Liver (tissue), 3 donors: ENCODE measurements around the gene MAD2L2.

ENCODE experiments used
- CTCF ChIP-seq: fragments of 150-350 bp; IDR thresholded peaks from 2 replicates; pipeline ENCODE4 v1.5.1; 2017; ENCODE audit warnings: improper control_type of control experiment, low read depth, low read length; ENCODE audit not compliant: missing input control
- EGR1 ChIP-seq, 2 donors: IDR thresholded peaks; 2 replicates each; pipeline ENCODE4 v1.6.1; 2016 to 2018; ENCODE audit warnings: antibody characterized with exemption in 2 of 2, low read depth in 2 of 2
- FOXA1 ChIP-seq: IDR thresholded peaks from 2 replicates; pipeline ENCODE4 v1.6.1; 2016; ENCODE audit warnings: antibody characterized with exemption
- GABPA ChIP-seq, 2 donors: IDR thresholded peaks in 1 of 2; conservative IDR thresholded peaks in 1 of 2; 2 replicates each; pipeline ENCODE4 v1.6.1; 2016; ENCODE audit warnings: antibody characterized with exemption in 2 of 2, mild to moderate bottlenecking in 1 of 2, moderate library complexity in 1 of 2
- JUND ChIP-seq, 2 donors: IDR thresholded peaks; 2 replicates each; pipeline ENCODE4 v1.6.1; 2016; ENCODE audit warnings: antibody characterized with exemption in 2 of 2
- MAX ChIP-seq: IDR thresholded peaks from 2 replicates; pipeline ENCODE4 v1.6.1; 2016; ENCODE audit warnings: antibody characterized with exemption
- RAD21 ChIP-seq, 2 donors: IDR thresholded peaks; 2 replicates each; pipeline ENCODE4 v1.6.1; 2016; ENCODE audit warnings: antibody characterized with exemption in 2 of 2, mild to moderate bottlenecking in 2 of 2
- REST ChIP-seq: IDR thresholded peaks from 2 replicates; pipeline ENCODE4 v1.6.1; 2016; ENCODE audit warnings: antibody characterized with exemption, mild to moderate bottlenecking
- SP1 ChIP-seq: IDR thresholded peaks from 2 replicates; pipeline ENCODE4 v1.6.1; 2018; ENCODE audit warnings: antibody characterized with exemption, mild to moderate bottlenecking
- TAF1 ChIP-seq: conservative IDR thresholded peaks from 2 replicates; pipeline ENCODE4 v1.6.1; 2016; ENCODE audit warnings: antibody characterized with exemption, mild to moderate bottlenecking
- YY1 ChIP-seq: IDR thresholded peaks from 2 replicates; pipeline ENCODE4 v1.6.1; 2016; ENCODE audit warnings: antibody characterized with exemption, mild to moderate bottlenecking
- ZBTB33 ChIP-seq: IDR thresholded peaks from 2 replicates; pipeline ENCODE4 v1.6.1; 2016; ENCODE audit warnings: antibody characterized with exemption
- donor health status: healthy.
- donor health status: healthy.

- TF ChIP-seq YY1 (no peak), JUND (IDR thresholded peaks at IDR 0.05) (no peak), CTCF (no peak), TAF1 (no peak), REST (no peak), RAD21 (IDR thresholded peaks at IDR 0.05) (no peak), MAX (no peak), GABPA (IDR thresholded peaks at IDR 0.05 in 1 of 2, conservative IDR thresholded peaks at IDR 0.05 in 1 of 2) (no peak), ZBTB33 (no peak), EGR1 (IDR thresholded peaks at IDR 0.05; ENCODE audit: low read depth in 2 of 2) (no peak), SP1 (no peak), FOXA1 (no peak)
Measured at GRCh38 chr1:11649237-11649623, 31.7 kb downstream of the MAD2L2 start.
